22Rv1 (cell line): ENCODE measurements around the gene NUP35.
A peak's percentile ranks its signal among the peaks of the same experiment; 100 is the strongest.

Experiments
- H3K27ac ChIP-seq: fragments of 450-650 bp; 2 replicates; pipeline ENCODE4 v1.5.1; 2017
- CTCF ChIP-seq: fragments of 450-650 bp; IDR thresholded peaks from 2 replicates; pipeline ENCODE4 v1.5.1; 2017; ENCODE audit warnings: mild to moderate bottlenecking
- ZFX ChIP-seq: fragments of 450-650 bp; IDR thresholded peaks from 2 replicates; pipeline ENCODE4 v1.6.1; 2017; ENCODE audit warnings: antibody characterized with exemption, borderline replicate concordance

NUP35 gene, protein sequence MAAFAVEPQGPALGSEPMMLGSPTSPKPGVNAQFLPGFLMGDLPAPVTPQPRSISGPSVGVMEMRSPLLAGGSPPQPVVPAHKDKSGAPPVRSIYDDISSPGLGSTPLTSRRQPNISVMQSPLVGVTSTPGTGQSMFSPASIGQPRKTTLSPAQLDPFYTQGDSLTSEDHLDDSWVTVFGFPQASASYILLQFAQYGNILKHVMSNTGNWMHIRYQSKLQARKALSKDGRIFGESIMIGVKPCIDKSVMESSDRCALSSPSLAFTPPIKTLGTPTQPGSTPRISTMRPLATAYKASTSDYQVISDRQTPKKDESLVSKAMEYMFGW

GRCh38 chr2:183124222-183124956 is at the start of gene NUP35:
Gene NUP35, plus strand, starts transcription at chr2:183124443. Its CDS starts 15 bp downstream, at chr2:183124458.
- peak within 1 kb of the TSS; percentile 94 for H3K27ac ChIP-seq
- TF ChIP-seq CTCF (no peak), ZFX (no peak)

- peak overlapping the region; percentile 94 for H3K27ac ChIP-seq
- TF ChIP-seq ZFX (no peak), CTCF (no peak)
Measured at GRCh38 chr2:183078163-183078463, 46.1 kb upstream of the NUP35 start.

- TF ChIP-seq ZFX = no peak
- no peak for TF ChIP-seq CTCF
- H3K27ac ChIP-seq = peak within 1 kb of the TSS; percentile 94
Measured at GRCh38 chr2:183078464-183079138, 45.6 kb upstream of the NUP35 start, which contains the start of gene DUSP19. Gene DUSP19, plus strand, starts transcription at chr2:183078747. Its CDS starts 187 bp downstream, at chr2:183078934.

GRCh38 chr2:183079139-183079775 is 45.0 kb upstream of the NUP35 start:
- no peak for TF ChIP-seq ZFX
- TF ChIP-seq CTCF = no peak
- peak overlapping the region; percentile 94 for H3K27ac ChIP-seq

GRCh38 chr2:183081911-183082310 is 42.3 kb upstream of the NUP35 start:
- TF ChIP-seq ZFX = no peak
- no peak for TF ChIP-seq CTCF
- no peak overlapping the region for H3K27ac ChIP-seq

- TF ChIP-seq CTCF (no peak), ZFX (no peak)
Measured at GRCh38 chr2:183088061-183088460, 36.2 kb upstream of the NUP35 start.

More at GRCh38 chr2:183088061-183088460, 36.2 kb upstream of the NUP35 start:
- no peak overlapping the region for H3K27ac ChIP-seq
